H1 (cell line): ENCODE results near the gene ARHGAP23. TPM values are rescaled to one million over a fixed set of nuclear protein-coding genes. Genes with fewer than 3 reads are reported as not detected.

ENCODE experiments used
- CTCF ChIA-PET: fragments of 300-600 bp; sonication (Branson Sonifier 250); formaldehyde crosslinking; loops from one replicate; lab custom pipeline; 2021; ENCODE audit not compliant: partially characterized antibody; lab: Charles Lee
- POLR2A ChIA-PET: fragments of 300-600 bp; sonication (Branson Sonifier 250); formaldehyde crosslinking; loops from one replicate; lab custom pipeline; 2021; ENCODE audit warnings: inconsistent platforms; ENCODE audit not compliant: partially characterized antibody; lab: Charles Lee
- DNase-seq, 2 experiments: peaks; one replicate each; pipeline versions ENCODE4 v3.0.0 to v3.0.0-alpha.2; 2010 to 2022; ENCODE audit warnings: low spot score in 2 of 2, low read depth in 1 of 2, mixed read lengths in 1 of 2
- FAIRE-seq: peaks from 2 replicates; lab custom pipeline; 2011; peaks lifted over from hg19 to GRCh38; lab: Jason Lieb, UNC
- H2AFZ ChIP-seq: 2 replicates; pipeline ENCODE4 v1.8.1; 2012; ENCODE audit warnings: low read length, inconsistent platforms
- H2AK5ac ChIP-seq: 2 replicates; pipeline ENCODE4 v1.6.1; 2013; ENCODE audit warnings: low read depth, low read length
- H2BK120ac ChIP-seq: replicated peaks from 2 replicates; pipeline ENCODE3; 2013; ENCODE audit warnings: low read depth, low read length, inconsistent platforms
- H2BK12ac ChIP-seq: 2 replicates; pipeline ENCODE4 v1.6.1; 2013; ENCODE audit warnings: low read depth, low read length
- H2BK15ac ChIP-seq: 2 replicates; pipeline ENCODE4 v1.6.1; 2013; ENCODE audit warnings: low read length
- H2BK20ac ChIP-seq: 2 replicates; pipeline ENCODE4 v1.6.1; 2013; ENCODE audit warnings: low read length
- H2BK5ac ChIP-seq: 2 replicates; pipeline ENCODE4 v1.6.1; 2013; ENCODE audit warnings: low read depth, low read length
- H3K14ac ChIP-seq: 2 replicates; pipeline ENCODE4 v1.6.1; 2013; ENCODE audit warnings: inconsistent platforms; ENCODE audit not compliant: insufficient read length
- H3K18ac ChIP-seq: 2 replicates; pipeline ENCODE4 v1.6.1; 2013; ENCODE audit warnings: low read length; ENCODE audit errors: extremely low read depth
- H3K23ac ChIP-seq: 2 replicates; pipeline ENCODE4 v1.6.1; 2013; ENCODE audit warnings: inconsistent platforms; ENCODE audit not compliant: insufficient read length
- H3K23me2 ChIP-seq: 2 replicates; pipeline ENCODE4 v1.6.1; 2013; ENCODE audit warnings: low read depth, low read length
- H3K27ac ChIP-seq: 2 replicates; pipeline ENCODE4 v1.6.1; 2011; ENCODE audit warnings: low read depth, low read length, inconsistent platforms
- H3K27me3 ChIP-seq, 4 experiments: replicated peaks in 1 of 4; 1 replicate in 1 of 4; 2 replicates in 3 of 4; pipeline versions ENCODE4 v1.6.1 to v1.8.1; 2011 to 2013; ENCODE audit warnings: low read length in 3 of 4, mild to moderate bottlenecking in 3 of 4, inconsistent platforms in 2 of 4, mixed read lengths in 2 of 4, moderate library complexity in 1 of 4; ENCODE audit not compliant: control insufficient read depth in 3 of 4, insufficient read depth in 3 of 4; ENCODE audit errors: extremely low read depth in 1 of 4
- H3K36me3 ChIP-seq, 4 experiments: 2 replicates each; pipeline versions ENCODE4 v1.6.1 to v1.8.1; 2011 to 2013; ENCODE audit warnings: mild to moderate bottlenecking in 4 of 4, low read length in 3 of 4, moderate library complexity in 2 of 4, control low read depth in 1 of 4, inconsistent platforms in 1 of 4; ENCODE audit not compliant: insufficient read depth in 4 of 4, control insufficient read depth in 2 of 4
- H3K4ac ChIP-seq: replicated peaks from 2 replicates; pipeline ENCODE3; 2013; ENCODE audit warnings: low read length, low read depth, mixed read lengths, inconsistent platforms; ENCODE audit not compliant: insufficient read length
- H3K4me1 ChIP-seq, 4 experiments: replicated peaks in 1 of 4; 1 replicate in 1 of 4; 2 replicates in 3 of 4; pipeline versions ENCODE4 v1.6.1 to v1.8.1; 2011 to 2013; ENCODE audit warnings: low read length in 3 of 4, inconsistent platforms in 2 of 4, mixed read lengths in 1 of 4; ENCODE audit not compliant: insufficient read depth in 4 of 4, control insufficient read depth in 3 of 4
- H3K4me2 ChIP-seq, 2 experiments: 2 replicates each; pipeline versions ENCODE4 v1.6.1 to v1.8.1; 2011 to 2013; ENCODE audit warnings: low read depth in 2 of 2, low read length in 2 of 2, control low read depth in 1 of 2, inconsistent platforms in 1 of 2, mild to moderate bottlenecking in 1 of 2; ENCODE audit not compliant: insufficient read depth in 1 of 2
- H3K4me3 ChIP-seq, 4 experiments: fragments of 200-600, 300-600 bp in 1 of 4; sonication (generic), shearing (Covaris generic), sonication (Bioruptor Twin) in 1 of 4; 2 replicates each; pipeline versions ENCODE4 v1.5.1 to v1.8.1; 2011 to 2016; ENCODE audit warnings: low read length in 4 of 4, low read depth in 3 of 4, control low read depth in 2 of 4, inconsistent platforms in 2 of 4, mild to moderate bottlenecking in 2 of 4, mixed read lengths in 1 of 4, moderate library complexity in 1 of 4; ENCODE audit not compliant: insufficient read depth in 2 of 4; ENCODE audit errors: extremely low read depth in 1 of 4
- H3K56ac ChIP-seq: replicated peaks from 2 replicates; pipeline ENCODE3; 2013; ENCODE audit warnings: low read depth, mild to moderate bottlenecking, mixed read lengths, low read length, inconsistent platforms; ENCODE audit not compliant: insufficient read length
- H3K79me1 ChIP-seq: 2 replicates; pipeline ENCODE4 v1.6.1; 2013; ENCODE audit warnings: low read depth, low read length, control low read depth
- H3K79me2 ChIP-seq, 2 experiments: 2 replicates each; pipeline versions ENCODE4 v1.6.1 to v1.8.1; 2012 to 2013; ENCODE audit warnings: low read length in 2 of 2, mild to moderate bottlenecking in 2 of 2, inconsistent platforms in 1 of 2; ENCODE audit not compliant: insufficient read depth in 2 of 2, control insufficient read depth in 1 of 2
- H3K9ac ChIP-seq, 4 experiments: replicated peaks in 1 of 4; 1 replicate in 1 of 4; 2 replicates in 3 of 4; pipeline versions ENCODE4 v1.6.1 to v1.8.1; 2011 to 2013; ENCODE audit warnings: low read depth in 3 of 4, low read length in 3 of 4, control low read depth in 2 of 4, mild to moderate bottlenecking in 2 of 4, moderate library complexity in 2 of 4, inconsistent platforms in 1 of 4; ENCODE audit errors: extremely low read depth in 1 of 4
- H3K9me3 ChIP-seq, 2 experiments: 2 replicates each; pipeline versions ENCODE4 v1.6.1 to v1.8.1; 2012 to 2013; ENCODE audit warnings: mild to moderate bottlenecking in 2 of 2, moderate library complexity in 2 of 2, control low read depth in 1 of 2, inconsistent platforms in 1 of 2, low read depth in 1 of 2, low read length in 1 of 2, mixed read lengths in 1 of 2; ENCODE audit not compliant: insufficient read depth in 2 of 2
- H4K20me1 ChIP-seq, 2 experiments: replicated peaks in 1 of 2; 2 replicates each; pipeline versions ENCODE3 to v1.8.1; 2011 to 2013; ENCODE audit warnings: inconsistent platforms in 2 of 2, low read length in 2 of 2, mild to moderate bottlenecking in 1 of 2; ENCODE audit not compliant: insufficient read depth in 2 of 2, control insufficient read depth in 1 of 2
- H4K5ac ChIP-seq: 2 replicates; pipeline ENCODE4 v1.6.1; 2013; ENCODE audit warnings: low read length, low read depth, mixed read lengths, inconsistent platforms; ENCODE audit not compliant: insufficient read length
- H4K8ac ChIP-seq: 2 replicates; pipeline ENCODE4 v1.8.0; 2013; ENCODE audit warnings: mild to moderate bottlenecking, moderate library complexity, low read length, inconsistent platforms; ENCODE audit not compliant: insufficient read depth; ENCODE audit errors: extremely low read depth
- H4K91ac ChIP-seq: replicated peaks from 2 replicates; pipeline ENCODE3; 2013; ENCODE audit warnings: low read length, mixed read lengths, inconsistent platforms; ENCODE audit not compliant: insufficient read length
- ATF2 ChIP-seq: IDR thresholded peaks from 2 replicates; pipeline ENCODE4 v1.6.1; 2012; ENCODE audit warnings: low read length, inconsistent platforms
- EZH2 ChIP-seq: fragments of 200-600 bp; sonication (generic); IDR thresholded peaks from 2 replicates; pipeline ENCODE4 v1.7.1; 2012; ENCODE audit warnings: low read depth, mild to moderate bottlenecking, moderate library complexity, low read length, inconsistent platforms; ENCODE audit not compliant: severe bottlenecking
- GABPA ChIP-seq: IDR thresholded peaks from 2 replicates; pipeline ENCODE4 v1.6.1; 2011; ENCODE audit warnings: mild to moderate bottlenecking, low read length, moderate library complexity, borderline replicate concordance; ENCODE audit not compliant: insufficient read depth
- GTF2F1 ChIP-seq: IDR thresholded peaks from 2 replicates; pipeline ENCODE4 v1.6.1; 2012; ENCODE audit warnings: low read depth, low read length, improper control_type of control experiment, borderline replicate concordance
- JUN ChIP-seq: IDR thresholded peaks from 2 replicates; pipeline ENCODE4 v1.6.1; 2011; ENCODE audit warnings: low read depth, mild to moderate bottlenecking, improper control_type of control experiment, low read length
- RFX5 ChIP-seq: IDR thresholded peaks from 2 replicates; pipeline ENCODE4 v1.6.1; 2011; ENCODE audit warnings: low read depth, low read length, improper control_type of control experiment, borderline replicate concordance
- RNF2 ChIP-seq: fragments of 200-900, 300-1000 bp; sonication (generic); IDR thresholded peaks from 2 replicates; pipeline ENCODE4 v1.7.1; 2016; ENCODE audit warnings: borderline replicate concordance, low read depth, mild to moderate bottlenecking, antibody characterized with exemption, low read length; ENCODE audit not compliant: poor library complexity, severe bottlenecking; ENCODE audit errors: missing control alignments
- SP1 ChIP-seq: IDR thresholded peaks from 2 replicates; pipeline ENCODE4 v1.6.1; 2011; ENCODE audit warnings: low read depth, low read length
- SP4 ChIP-seq: IDR thresholded peaks from 2 replicates; pipeline ENCODE4 v1.6.1; 2012; ENCODE audit warnings: low read length, inconsistent platforms
- TAF7 ChIP-seq: optimal IDR thresholded peaks from 2 replicates; pipeline ENCODE3; 2011; ENCODE audit warnings: low read depth, mild to moderate bottlenecking, inconsistent platforms, low read length, moderate library complexity, borderline replicate concordance
- WGBS, 2 experiments: shearing (Covaris generic) in 1 of 2; methylation state at CpG; one replicate each; pipeline versions ENCODE4 v1.1.6 to v1.1.7; 2013 to 2015; ENCODE audit warnings: low lambda C conversion rate in 2 of 2, mixed read lengths in 2 of 2, inconsistent platforms in 1 of 2, low coverage in 1 of 2, missing lambda C conversion rate in 1 of 2; ENCODE audit not compliant: insufficient replicate concordance in 2 of 2, insufficient coverage in 1 of 2, insufficient read length in 1 of 2; ENCODE audit errors: extremely low coverage in 1 of 2, missing lambda C conversion rate in 1 of 2; 5-methylcytosine and 5-hydroxymethylcytosine counted together
- polyA plus RNA-seq, 7 experiments: library from polyadenylated mRNA; depleted of rRNA in 3 of 7; stranded (reverse) in 5 of 7; unstranded in 2 of 7; fragments of >200 nt in 5 of 7; fragments of 200-250 nt in 2 of 7; gene quantifications; 1 replicate in 5 of 7; 2 replicates in 1 of 7; 4 replicates in 1 of 7; pipeline versions ENCODE4 v1.2.1 to v1.2.3, GENCODE V29; 2011 to 2013; ENCODE audit warnings: missing spikeins in 2 of 7, mixed read lengths in 2 of 7
- total RNA-seq: library from RNA; stranded (reverse); fragmentation: NEBNext Ultra II Directional; extraction: Animal tissue kit (Norgen Biotek cat#: 25700); gene quantifications from 2 replicates; pipeline ENCODE4 v1.2.1, GENCODE V29; 2021

Gene ARHGAP23
- total and polyA plus RNA-seq, 2 of the 8 experiments (the other 6 are each of a cell fraction or from before 2014, with no cell fraction given): 16.3 to 107 TPM

DNA sequence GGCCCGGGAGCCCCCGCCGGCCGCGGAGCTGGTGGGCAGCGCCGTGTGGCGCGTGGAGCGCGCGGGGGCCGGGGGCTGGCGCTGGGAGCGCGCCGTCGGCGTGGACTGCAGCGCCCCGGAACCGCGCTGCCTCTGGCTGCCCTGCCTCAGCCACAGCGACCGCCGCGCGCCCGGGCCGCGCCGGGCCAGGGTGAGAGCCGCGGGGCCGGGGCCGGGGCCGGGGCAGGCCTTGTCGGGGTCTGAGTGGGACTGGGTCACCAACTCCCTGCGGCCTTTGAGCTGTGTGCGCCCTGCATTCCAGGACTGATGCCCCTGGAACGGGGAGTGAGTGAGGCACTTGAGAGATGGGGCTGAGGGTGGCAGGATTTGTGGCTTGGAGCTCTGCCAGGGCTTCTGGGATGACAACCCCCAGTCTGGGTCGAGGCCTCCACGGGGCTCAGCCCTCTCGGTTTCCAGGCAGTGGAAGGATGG is 25.7 kb downstream of the ARHGAP23 start:
- CTCF ChIA-PET: interaction anchor here (0.6 to 10.5 kb wide), 6 partner anchors 11 to 106 kb away, joined by 5 to 167 read pairs (median 12); partner anchors contain the start of gene ARHGAP23
- 11% methylated on average over 21 of the region's 44 CpGs; no CpG with 5 or more reads in 1 of the 2 experiments for WGBS, 2 experiments
- Histone ChIP-seq H2AK5ac (peak overlapping the region; percentile 97; the same call in 1 of the 2 replicates), H3K4me1 (peaks cover 32 to 66% (median 56%) of the 10 kb centered on the region in 4 experiments), H3K79me1 (peaks cover 34% of the 10 kb centered on the region), H3K27ac (no peak overlapping the region; the same call in 1 of the 2 replicates), H2BK12ac (no peak overlapping the region), H4K20me1 (peaks cover 4 to 6% of the 10 kb centered on the region in 2 experiments), H3K27me3 (no peaks in the 10 kb centered on the region), H3K79me2 (peaks cover 10 to 71% of the 10 kb centered on the region in 2 experiments), H2BK20ac (peak overlapping the region; percentile 48; the same call in 1 of the 2 replicates), H4K5ac (peak overlapping the region; percentile 55), H2BK15ac (0 out of 2 replicates have a peak overlapping the region, but pooled peaks have one; percentile 14), H3K4me2 (peak overlapping the region; percentile 67 to 93), H3K23ac (no peak overlapping the region), H4K91ac (peak overlapping the region; percentile 95), H3K23me2 (peaks cover 17% of the 10 kb centered on the region), H2BK5ac (peak overlapping the region; percentile 94; the same call in 1 of the 2 replicates), H3K18ac (peak overlapping the region; percentile 89), H4K8ac (no peak overlapping the region; the same call in 1 of the 2 replicates), H2AFZ (no peak overlapping the region), H3K56ac (no peak overlapping the region), H3K36me3 (peaks cover under 1 to 8% (median 5%) of the 10 kb centered on the region in 4 experiments; a peak in 7 of 8 replicates), H3K9me3 (no peaks in the 10 kb centered on the region), H2BK120ac (peak overlapping the region; percentile 13), H3K4ac (peak overlapping the region; percentile 79), H3K4me3 (peak overlapping the region; percentile 39 to 57 (median 42)), H3K14ac (no peak overlapping the region), H3K9ac (peak overlapping the region in 3 of 4 experiments; percentile 25 to 88 (median 57); a peak in 4 of 7 replicates)
- DNase-seq (no peak), FAIRE-seq (no peak)
- POLR2A ChIA-PET: interaction anchor here (0.7 to 4.7 kb wide), 5 partner anchors 8 to 33 kb away, joined by 3 to 30 read pairs (median 27); no protein-coding TSS in a partner anchor
- no peak for TF ChIP-seq RNF2
- no peak for TF ChIP-seq SP1
- no peak for TF ChIP-seq GABPA
- no peak for TF ChIP-seq JUN
- no peak for TF ChIP-seq TAF7
- no peak for TF ChIP-seq ATF2
- TF ChIP-seq SP4: no peak
- no peak for TF ChIP-seq EZH2
- no peak for TF ChIP-seq RFX5
- no peak for TF ChIP-seq GTF2F1
